HG03064 (cell line): ENCODE measurements around the gene GLI2.

ENCODE experiments used
- ATAC-seq: cut with Tn5 transposase; IDR thresholded peaks from one replicate; pipeline ENCODE4 v1.9.1; 2021; ENCODE audit warnings: low read depth; ENCODE audit not compliant: unreplicated experiment

Gene GLI2

DNA sequence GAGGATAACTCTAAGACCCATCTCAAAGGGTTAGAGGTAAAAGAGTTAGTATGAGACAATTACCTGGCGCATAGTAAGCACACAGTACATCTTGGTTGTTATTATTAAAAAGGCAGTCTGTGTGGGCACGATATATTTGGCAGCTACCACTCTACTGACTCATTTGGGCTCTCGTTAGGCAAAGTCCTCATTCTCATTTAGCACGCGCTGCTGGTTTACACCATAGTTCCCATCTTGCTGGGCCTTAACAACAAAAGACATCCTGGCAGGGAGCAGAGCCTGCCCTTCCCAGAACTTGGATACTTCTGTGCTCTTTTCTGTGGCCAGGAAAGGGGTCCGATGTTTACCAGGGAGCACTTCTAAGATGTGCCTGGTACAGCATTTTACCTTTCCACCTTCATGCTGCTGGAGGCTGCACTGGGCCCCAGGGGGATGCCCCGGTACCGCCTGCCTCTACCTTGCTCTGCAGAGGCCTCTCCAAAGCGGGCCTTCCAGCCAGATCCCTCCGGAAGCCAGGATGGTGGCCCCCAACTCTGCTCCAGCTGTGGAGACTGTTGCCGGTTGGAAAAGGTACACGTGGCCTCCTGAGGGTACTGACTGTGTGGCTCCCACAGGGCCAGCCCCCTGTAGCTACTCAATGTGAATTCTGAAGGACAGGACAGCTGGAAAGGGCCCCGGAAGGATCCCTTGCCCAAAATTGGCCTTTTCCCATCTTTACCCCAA is 15.0 kb downstream of the GLI2 start:
- ATAC-seq: no peak

DNA sequence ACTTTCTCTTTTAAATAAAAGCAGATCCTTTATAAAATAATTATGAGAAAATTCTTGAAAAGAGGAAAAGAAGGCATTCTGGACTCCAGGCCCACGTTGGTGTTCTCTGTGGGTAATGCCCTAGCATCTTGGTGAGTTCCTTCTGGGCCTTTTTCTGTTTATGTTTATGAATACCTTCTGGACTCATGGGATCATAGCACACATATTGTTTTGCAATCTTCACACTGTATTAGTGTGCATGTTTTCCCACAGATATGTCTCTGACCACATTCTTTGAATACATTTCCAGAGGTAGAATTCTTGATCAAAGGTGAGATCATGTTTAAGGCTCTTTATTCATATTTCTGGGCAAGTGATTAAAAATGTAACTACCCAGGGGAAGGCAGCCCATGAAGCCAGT is 15.9 kb downstream of the GLI2 start:
- ATAC-seq: no peak

DNA sequence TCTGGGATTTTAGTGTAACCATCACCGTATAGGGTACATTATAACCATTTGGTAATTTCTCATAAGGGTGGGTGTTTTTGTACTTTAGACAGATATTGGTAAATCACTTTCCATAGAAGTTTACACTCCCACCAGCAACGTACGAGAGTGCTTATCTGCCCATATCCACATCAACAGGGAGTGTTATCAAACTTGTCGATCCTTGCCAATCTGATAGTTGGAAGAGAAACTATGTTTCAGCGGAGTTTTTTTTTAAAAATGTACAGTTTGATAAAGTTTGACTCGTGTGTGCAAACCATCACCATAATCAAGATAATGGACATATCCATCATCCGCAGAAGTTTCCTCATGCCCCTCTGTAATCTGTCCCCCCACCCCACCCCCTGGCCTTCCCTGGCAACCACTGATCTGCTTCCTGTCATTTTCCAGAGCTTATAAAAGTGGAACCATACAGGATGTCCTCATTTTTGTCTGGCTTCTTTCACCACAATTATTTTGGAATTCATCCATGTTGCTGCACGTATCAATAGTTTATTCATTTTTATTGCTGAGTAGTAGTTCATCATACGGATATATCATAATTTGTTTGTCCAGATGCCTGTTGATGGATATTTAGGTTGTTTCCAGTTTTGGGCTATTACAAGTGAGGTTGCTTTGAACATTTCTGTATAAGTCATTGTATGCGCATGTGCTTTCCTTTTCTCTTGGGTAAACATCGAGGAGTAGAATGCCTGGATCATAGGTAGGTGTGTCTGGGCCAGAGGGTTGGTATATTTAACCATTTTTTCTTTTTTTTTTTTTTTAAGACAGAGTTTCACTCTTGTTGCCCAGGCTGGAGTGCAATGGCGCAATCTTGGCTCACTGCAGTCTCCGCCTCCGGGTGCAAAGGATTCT is 18.6 kb downstream of the GLI2 start:
- no peak for ATAC-seq

- no peak for ATAC-seq
Measured at GRCh38 chr2:120758181-120759144, 22.8 kb downstream of the GLI2 start.

GRCh38 chr2:120759543-120760331 is 24.1 kb downstream of the GLI2 start:
- ATAC-seq: no peak

DNA sequence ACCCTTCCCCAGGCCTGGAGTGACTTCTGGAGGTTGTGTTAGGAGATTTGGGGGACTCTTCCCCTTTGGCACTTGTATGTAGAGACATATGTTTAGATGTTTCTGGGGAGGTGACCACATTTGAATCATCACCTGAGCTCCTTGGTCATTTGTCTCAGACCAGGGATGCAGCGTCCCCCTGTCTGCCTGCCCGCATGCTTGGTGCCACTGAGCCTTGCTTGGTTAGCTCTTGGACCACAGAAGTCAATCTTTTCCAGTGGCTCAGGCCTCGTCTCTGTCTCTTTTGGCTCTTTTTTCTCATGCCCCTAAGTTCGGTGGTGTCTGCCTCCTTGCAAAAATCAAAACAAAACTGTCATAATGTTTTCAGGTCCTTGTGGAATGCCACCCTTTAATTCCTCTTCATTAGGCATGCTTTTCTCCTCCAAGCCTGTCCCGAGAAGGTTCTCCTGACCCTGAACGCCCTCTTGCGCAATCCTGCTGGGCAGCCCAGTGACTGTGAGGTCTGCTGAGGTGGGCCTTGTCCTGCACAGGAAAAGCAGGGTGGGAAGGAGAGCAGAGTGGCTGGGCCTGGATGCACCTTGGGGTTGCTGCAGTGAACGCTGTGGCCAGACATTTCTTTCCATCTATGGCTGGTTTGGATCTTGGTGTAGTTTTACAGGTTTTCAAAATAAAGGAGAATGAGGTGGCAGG is 24.9 kb downstream of the GLI2 start:
- ATAC-seq: no peak

DNA sequence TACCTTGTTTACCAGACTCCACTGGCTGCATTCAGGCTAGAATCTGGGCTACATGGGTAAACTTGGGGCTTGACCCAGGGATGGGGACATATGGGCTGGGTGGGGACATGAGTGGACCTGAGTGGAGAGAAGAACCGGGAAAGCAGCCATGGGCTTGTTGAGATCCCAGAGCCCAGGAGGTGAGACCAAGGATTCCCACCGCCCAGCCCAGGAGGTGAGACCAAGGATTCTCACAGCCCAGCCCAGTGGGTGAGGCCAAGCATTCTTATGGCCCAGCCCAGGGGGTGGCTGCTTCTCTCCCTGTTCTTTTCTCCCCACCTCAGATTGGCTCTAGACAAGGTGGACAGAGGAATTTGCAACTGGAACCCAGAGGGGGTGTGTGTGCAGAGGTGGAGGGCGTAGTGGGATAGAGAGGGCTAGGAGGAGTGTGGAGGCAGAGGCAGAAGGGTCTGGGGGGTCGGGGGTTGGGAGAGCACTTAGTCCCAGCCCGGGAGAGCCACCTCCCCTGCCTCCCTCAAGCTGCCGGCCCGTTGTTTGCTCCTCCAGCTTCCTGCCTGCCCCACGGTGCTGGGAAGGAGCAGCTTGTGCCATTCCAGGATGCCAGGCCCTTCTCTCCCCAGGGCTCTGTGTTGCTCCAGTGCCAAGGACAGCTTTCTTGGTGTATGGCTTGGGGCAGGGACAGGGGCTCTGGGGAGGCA is 25.6 kb downstream of the GLI2 start:
- ATAC-seq: no peak

DNA sequence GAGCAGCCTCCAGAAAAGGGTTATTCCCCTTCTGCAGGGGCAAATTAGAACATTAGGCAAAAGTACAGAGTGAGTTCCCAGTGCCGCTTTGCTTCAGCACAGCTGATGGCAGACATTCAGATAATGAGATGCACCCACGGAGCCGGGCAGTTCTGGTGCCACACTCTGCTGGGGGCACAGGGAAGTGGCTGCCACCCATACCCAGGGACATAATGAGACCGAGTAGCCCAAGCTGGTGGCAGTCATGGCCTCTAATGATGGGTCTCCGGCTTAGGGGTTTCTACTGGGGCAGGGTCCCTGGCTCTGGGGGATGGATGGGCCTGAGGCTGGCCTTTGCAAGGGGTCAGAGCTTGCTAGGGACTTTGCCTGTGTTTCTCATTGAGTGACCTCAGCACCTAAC is 26.2 kb downstream of the GLI2 start:
- ATAC-seq: no peak

DNA sequence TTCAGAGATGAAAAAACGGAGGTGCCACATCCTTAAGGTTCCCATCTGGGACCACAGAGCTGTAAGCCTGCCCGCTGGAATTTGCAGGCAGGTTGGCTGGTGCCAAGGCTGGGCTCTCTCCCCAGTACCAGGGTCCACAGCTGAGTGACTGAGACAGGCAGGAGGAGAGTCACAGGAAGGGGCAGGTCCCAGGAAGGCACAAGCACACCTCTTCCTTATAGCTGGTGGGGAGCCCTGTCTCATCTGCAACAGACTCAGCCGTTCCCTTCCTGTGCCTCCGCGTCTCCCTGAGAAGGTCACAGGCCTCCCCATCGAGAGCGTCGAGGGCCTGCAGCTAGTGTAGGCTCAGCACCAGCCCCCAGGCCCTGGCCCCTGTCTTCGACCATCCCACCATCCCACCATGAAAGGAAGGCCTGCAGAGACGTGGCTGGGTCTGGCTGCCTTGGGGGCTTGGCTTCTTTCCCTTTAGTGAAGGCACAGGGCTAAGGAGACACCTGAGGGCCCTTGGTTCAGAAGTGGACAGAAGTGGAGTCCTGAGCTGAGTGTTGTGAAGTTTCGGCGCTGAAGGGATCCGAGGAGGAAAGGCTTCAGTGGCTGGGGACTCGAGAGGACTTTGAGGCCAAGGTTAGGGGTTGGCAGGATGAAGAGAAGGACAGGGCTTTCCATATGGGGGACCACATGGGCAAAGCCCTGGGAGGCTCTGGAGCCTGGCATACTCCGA is 26.8 kb downstream of the GLI2 start:
- no peak for ATAC-seq

- no peak for ATAC-seq
Measured at GRCh38 chr2:120763508-120763907, 27.8 kb downstream of the GLI2 start.

GRCh38 chr2:120763931-120764330 is 28.3 kb downstream of the GLI2 start:
- ATAC-seq: no peak

DNA sequence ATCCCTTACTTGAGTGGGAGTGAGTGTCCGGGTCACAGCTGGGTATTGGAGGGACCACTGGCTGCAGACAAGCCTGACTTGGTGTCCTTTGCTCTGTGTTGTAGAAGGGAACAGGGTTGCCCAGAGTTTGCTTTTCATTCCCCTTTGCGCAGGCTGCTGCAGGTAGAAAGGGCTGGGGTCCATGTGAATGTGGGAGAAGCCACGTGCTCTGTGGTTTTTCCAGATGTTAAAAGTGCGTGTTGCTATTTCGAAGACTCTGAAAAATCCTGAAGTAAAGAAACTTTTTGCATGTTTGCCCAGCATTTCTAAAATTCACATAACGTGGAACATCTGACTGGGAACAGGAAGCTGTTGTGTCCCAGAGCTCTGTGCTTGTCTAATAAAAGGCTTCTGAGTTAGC is 28.8 kb downstream of the GLI2 start:
- ATAC-seq: no peak

- ATAC-seq: no peak
Measured at GRCh38 chr2:120764991-120765677, 29.5 kb downstream of the GLI2 start.

DNA sequence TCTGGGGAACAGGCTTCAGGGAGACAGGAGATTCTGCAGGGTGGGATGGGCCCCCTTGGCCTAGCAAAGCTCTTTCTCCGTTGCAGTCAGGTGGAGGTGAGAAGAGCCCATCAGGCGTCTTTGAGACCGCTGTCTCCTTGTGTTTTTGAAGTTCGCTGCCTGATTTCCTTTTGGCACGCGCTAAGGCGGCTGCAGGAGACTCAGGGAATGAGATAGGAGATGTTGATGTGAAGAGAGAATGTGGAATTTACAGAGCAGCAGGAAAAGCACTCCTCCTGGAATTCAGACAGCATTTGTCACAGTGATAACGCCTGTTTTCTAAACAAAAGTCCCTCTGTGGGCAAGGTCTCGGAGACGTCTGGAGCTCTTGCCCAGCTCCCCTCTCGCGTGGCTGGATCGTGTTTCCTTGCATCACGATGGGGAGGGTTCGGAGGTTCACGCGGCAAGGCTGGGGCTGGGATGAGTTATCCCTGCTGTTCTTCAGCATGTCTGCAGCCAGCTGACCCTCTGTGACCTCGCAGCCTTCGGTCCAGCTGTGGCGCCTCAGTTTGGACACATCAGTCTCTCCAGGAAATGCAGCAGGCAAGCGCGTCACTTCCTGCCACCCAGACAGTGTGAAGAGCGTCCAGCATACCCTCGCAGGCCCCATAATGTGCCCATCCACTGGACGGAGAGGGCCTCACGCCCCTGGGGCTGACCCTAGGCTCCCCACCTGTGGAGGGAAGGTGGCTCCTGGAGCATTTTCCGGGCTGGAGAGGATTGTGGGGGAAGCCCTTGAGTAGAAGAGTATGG is 30.2 kb downstream of the GLI2 start:
- no peak for ATAC-seq

GRCh38 chr2:120766470-120767351 is 31.0 kb downstream of the GLI2 start:
- ATAC-seq: no peak

DNA sequence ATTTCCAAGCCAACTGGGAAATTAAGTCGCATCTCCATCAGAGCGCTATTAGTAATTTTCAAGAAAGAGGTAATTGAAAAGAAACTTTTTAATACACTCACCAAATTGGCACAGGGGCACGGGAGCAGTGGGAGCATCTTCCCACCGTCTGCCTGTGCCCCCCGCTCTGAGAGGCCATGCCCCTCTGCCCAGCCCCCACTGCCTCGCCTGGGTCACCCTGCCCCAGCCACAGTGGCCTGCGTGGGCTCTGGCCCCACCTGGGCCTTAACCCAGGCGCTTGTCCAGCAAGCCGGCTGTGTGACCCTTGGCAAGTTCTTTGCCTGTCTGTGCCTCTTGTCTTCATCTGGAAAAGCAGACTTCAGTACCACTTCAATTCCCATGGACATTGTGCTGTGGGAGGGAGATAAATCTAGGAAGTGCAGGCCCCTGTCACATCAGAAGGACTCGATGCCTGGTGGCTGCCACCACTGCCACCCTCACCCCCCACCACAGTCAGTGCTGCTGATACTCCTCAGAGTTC is 31.9 kb downstream of the GLI2 start:
- ATAC-seq: no peak
